Measurements from ENCODE around the gene DNAH11.
"Not testable (repeated sequence)": the region's sequence is repeated elsewhere in the genome, so short reads cannot be mapped to it uniquely, and the experiment has no call there.

The DNAH11 gene

DNA sequence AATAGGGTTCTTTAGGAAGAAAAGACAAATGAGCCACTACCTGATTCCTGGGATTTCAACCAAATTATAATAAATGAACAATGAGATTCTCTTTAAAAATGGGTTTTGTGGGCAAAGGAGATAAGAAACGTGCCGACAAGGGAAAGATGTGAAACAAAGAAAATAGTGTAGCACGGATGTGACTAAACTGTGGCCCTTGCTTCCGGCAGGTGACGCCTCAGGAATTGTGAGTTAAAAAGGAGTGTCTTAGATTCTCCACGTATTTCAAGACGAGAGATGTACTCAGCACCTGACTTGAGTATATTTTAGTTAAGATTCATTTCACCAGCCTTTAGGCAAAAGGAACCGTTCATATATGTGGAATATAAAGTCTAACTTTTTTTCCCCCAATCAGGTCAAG is 75.9 kb downstream of the DNAH11 start:
- no peak for DNase-seq

DNA sequence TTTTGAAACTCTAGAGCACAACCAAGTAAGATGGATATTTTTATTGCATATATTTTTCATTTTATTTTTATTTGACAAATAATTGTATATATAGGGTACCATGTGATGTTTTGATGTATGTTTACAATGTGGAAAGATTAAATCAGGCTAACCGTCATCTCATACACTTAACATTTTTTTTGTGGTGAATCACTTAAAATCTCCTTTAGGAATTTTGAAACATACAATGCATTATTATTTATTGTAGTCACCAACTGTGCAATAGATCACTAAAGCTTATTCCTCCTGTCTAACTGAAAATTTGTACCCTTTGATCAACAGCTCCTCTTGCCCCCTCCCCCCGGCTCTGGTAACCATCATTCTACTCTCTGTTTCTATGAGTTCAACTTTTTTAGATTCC is 77.2 kb downstream of the DNAH11 start:
- no peak for DNase-seq

DNA sequence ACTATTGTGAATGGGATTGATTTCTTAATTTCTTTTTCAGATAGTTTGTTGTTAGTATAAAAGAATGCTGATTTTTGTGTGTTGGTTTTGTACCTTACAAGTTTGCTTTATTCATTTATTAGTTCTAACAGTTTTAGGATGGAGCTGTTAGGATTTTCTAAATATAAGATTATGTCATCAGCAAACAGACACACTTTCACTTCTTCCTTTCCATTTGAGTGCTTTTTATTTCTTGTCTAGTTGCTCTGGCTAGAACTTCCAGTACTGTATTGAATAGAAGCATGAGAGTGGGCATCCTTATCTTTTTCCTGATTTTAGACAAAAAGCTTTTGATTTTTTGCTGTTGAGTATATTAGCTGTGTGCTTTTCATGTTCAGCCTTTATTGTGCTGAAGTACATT is 81.5 kb downstream of the DNAH11 start:
- DNase-seq, result no peak

DNA sequence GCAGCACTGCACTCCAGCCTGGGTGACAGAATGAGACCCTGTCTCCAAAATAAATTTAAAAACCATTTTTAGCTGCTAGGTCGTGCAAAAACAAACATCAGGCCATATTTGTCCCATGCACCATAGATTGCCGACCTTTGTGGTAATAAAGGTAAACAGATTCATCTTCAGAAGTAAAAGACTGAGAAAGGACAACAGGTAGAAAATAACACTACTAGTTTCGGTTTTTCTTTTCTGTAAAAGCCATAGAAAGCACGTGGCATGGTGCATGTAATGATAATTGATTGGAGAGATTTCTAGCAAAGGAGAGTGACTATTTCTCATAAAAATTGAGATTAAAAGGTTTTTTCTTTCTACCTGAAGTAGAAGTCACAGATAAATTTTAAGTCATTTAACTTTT is 93.9 kb downstream of the DNAH11 start:
- no peak for DNase-seq

DNA sequence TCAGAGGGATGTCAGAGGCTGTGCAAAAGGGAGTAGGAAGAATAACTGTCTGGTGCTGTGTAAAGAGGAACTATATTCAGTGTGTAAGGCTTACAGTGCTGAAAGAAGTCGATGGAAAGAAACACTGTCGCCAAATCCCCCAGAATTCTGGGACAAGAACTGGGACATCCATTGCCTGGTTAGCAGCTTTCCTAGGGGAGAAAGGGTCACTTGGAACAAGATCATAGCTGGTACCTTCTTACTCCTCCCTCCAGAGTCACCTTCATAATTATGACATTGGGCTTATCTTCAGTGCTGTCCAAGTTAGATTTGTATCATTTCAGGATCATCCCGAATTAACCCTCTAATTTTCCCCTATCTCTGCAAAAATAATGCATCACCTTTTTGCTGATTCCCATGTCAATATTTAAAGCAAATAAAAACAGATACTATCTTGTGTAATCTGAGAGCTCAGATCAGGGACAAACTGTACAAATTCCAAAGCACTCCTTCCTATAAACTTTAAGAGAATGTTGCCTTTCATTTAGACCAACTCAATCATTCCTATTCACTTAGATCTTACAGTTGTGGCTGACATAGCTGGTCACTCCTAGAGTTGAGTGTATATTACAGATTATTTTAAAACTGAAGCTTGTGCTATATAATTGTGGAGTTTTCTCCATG is 96.5 kb downstream of the DNAH11 start:
- no peak for DNase-seq

DNA sequence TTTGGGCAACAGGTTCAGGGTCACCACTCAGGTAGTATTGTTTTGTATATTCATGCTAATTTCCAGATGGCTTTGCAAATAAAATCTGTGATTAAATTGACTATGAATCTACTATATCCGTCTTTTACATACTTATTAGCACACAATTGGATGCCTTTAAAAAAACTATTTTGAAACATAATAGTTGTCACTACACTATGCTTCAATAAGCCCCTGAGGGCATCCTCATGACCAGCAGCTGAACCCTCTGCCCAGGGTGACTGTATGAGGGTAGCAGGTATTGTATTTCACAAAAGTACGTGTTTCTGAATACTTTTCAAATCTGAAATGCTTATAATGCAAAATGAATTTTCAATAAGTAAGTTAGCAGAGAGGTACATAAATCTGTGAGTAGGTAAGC is 97.3 kb downstream of the DNAH11 start:
- DNase-seq, result no peak

DNA sequence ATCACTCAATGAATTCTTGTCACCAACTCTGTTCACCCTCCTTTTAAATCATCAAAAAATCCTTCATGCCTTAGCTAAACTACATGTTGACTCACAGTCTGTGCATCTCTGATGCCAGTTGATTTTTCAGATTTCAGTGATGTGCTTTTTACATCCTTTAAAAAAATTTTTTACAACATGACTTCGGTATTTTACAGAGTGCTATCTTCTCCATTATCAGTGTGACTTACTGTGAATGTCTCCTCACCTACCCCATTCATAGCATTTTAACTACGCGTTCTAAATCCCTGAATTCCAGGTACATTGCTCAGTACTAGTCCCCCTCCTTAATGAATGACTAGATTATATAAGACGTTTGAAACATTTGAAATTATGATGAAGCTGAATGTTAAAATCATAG is 98.7 kb downstream of the DNAH11 start:
- no peak for DNase-seq

DNA sequence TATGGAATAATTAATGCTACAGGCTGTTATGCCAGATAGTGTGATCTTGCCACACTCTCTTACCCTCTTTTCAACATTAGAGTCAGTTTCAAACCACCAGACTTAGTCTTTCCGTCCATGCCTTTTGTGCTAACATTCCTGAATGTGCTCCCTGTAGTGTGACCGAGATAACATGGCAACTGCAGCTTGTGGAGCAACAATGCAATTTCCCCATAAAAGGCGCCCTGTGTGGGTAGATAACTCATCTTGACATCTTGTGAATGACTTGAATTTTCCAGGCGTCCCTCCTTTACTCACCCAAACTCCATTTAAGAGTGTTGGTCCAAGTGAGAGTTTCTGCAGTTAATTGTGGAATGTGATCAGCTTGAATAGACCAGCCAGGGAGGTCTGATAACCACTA is 99.6 kb downstream of the DNAH11 start:
- DNase-seq, result no peak

DNA sequence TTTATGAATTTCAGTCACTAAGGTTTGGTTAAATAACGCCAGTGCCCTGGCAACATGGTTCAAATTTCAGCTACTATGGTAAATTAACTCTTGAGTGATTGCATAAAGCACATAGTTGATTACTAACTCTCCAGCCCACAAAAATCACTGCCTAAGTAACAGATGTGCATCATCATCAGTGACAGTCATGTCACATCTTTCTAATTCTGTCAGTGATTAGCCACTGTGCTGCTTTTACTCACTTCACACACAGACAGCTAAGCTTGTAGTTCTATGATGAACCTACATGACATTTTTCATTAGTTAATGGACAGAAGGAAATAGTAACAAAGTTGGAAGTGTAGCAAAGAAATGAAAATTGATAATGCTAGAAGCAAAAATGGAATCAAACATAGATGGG is 108.9 kb downstream of the DNAH11 start:
- DNase-seq, result no peak

DNA sequence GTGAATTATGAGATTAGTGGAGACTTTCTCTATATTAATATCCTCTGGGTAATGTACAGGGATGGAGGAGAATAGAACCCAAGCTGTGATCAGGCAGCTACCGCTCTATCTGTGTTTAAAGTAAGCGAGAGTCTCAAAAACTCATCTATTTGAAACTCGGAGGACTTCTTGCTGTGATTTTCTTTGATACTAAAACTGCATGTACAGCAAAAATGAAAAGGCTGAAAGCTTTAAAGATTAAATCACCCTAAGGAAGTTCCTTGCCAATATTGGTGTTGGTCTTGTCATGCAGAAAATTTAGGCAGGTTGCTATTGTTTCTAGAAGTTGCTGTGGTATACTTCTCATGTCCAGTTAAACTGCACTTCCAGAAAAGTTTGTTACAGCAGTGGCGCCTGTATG is 110.8 kb downstream of the DNAH11 start:
- DNase-seq, result no peak

DNA sequence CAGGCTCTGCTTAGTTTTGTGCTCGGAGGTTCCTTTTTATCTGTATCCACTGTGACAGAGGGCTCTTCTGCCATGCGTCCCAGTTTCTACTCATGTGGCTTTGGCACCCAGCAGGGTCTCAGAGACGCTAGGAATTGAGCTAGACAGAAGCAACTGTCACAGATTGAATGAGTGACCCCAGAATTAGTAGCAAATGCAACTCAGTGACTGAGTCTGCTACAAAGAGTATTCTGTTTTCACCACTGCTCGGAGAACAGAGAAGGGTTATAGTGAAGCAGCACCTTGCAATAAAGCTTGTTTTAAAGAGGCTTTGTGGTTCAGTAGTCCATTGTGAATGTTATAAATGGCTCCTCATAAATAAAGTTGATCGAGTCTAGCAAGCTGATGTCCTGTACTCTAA is 113.2 kb downstream of the DNAH11 start:
- no peak for DNase-seq

DNA sequence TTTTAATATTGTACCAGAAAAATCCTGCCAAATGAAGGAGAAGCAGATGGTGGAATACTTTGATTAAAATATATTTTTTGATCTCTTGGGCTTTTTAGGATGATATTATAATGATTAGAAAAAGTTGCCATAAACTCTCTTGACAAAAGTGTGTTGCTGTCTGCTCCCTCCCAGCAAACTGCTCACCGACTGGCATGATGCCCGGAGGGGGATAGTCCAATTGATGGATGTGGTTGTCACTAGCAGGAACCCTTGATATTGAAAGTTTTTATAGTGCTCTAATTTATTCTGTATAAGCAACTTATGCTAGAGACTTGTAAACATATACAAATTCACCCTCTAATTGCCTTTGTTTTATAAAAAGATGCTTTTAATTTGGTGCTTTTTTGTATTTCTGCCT is 114.0 kb downstream of the DNAH11 start:
- no peak for DNase-seq

DNA sequence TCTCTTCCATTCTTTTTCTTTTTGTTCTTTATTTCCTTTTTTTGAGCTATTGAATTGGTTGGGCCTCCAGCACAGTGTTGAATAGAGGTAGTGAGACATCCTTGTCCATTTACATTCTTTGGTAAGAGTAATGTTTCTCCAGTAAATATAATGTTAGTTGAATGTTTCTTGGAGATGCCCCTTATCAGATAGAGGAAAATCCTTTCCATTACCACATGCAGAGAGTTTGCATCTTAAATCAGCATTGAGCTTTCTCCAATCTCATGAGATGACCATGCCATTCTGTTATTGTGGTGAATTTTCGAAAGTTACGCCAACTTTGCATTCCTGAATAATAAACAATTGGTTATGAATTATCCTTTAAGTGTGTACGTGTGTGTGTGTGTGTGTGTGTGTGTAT is 127.7 kb downstream of the DNAH11 start:
- DNase-seq, result no peak

DNA sequence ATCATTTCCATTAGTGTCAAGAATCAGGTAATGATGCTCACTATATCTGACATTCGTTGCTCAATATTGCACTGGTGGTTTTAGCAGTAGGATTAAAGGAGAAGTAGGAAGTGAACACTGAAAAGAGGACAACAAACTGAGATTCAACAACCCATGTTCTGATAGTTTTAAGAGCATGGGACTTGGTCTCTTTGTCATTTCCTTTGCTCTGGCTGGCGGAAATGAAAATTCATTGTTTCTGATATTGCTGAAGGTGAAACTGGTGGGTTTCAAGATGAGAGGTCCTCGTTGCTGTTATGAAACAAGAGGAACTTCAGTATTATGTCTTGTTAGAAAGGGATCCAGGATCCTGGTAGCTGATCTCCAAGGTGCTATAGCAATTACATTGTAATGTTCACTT is 129.0 kb downstream of the DNAH11 start:
- no peak for DNase-seq

DNA sequence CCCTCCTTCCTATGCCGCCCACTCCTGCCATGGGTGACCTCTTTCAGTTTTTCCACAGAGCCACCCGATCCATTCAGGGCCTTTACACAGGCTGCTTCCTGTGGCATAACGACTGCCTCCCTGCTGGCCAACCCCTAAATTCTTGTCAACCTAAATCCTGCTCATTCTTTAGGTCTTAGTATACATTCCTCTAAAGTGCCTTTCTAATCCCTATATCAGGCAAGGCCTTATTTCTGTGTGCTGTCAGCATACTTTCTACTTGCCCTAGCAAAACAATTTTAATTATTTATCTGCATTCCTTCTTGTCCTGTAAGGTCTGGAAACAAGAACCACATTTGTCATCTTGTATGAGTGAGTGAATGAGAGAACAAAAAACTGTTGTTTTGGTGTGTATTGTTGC is 132.4 kb downstream of the DNAH11 start:
- no peak for DNase-seq

DNA sequence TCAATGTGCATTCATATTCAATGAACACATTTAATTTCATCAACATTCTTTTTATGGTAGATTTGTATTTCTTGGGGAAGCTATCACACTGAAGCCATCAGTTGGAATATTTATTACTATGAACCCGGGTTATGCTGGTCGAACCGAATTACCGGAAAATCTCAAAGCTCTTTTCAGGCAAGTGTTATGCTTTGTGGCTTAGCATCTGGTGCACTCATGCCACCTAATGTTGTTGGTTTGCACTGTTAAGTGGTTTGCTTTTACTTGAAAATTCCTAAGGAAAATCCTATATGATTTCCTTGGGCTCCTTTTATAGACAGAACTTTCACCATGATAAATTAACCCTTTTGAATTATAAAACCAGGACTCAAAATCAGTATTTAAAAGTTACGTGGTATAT is 147.9 kb downstream of the DNAH11 start:
- no peak for DNase-seq

DNA sequence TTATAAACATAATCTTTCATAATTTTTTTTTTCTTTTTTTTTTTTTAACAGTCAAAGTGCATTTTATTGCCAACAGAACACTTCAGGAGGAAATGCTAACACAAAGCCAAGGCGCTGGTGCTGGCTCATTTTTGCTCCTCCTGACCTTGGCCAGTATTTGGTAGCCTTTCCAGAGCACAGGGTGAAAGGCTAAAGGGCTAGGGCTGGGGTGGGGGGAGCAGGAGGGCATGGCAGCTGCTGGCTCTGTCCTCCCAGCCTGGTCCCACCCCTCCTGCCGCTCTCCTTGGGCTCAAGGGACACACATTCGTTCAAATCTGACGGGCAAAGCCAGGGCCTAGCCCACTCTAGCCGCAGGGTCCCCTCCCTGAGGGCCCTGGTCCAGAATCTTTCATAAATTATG is 148.3 kb downstream of the DNAH11 start:
- DNase-seq, result not testable (repeated sequence)

DNA sequence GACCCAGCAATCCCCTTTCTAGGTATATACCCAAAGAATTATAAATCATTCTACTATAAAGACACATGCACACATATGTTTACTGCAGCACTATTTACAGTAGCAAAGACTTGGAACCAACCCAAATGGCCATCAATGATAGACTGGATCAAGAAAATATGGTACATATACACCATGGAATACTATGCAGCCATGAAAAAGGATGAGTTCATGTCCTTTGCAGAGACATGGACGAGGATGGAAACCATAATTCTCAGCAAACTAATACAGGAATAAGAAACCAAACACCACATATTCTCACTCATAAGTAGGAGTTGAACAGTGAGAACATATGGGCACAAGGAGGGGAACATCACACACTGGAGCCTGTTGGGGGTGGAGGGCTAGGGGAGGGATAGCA is 157.7 kb downstream of the DNAH11 start:
- DNase-seq, result not testable (repeated sequence)

DNA sequence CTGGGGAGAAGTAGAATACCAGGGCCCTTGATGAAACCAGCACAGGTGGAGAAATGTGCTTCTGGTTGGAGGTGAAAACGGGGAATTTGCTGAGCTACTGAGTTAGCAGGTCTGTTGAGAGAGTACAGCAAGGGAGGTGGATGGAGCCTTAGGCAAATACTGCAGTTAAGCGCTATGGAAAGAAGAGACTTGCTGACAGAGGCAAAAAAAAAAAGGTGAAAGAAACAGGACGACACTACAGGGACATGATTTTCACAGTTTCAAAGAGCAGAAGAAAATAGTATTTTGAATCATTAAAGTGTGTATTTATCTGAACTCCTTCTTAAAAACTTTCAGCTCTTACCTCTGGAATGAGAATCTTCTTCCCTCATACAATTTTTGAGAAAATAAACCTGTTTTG is 159.5 kb downstream of the DNAH11 start:
- DNase-seq, result no peak

DNA sequence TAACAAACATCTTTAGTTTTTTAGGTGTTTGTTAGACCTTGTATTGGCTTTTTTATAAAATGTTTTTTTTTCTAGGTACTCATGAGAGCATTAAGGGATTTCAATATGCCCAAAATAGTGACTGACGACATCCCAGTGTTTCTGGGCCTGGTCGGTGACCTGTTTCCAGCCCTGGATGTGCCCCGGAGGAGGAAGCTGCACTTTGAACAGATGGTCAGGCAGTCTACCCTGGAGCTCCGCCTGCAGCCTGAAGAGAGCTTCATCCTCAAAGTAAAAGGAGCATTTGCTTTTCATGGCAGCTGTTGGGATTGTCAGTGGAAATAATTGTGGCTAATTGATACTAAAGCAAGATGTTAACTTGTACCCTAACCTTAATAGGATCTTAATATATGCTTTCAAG is 161.5 kb downstream of the DNAH11 start:
- no peak for DNase-seq

DNA sequence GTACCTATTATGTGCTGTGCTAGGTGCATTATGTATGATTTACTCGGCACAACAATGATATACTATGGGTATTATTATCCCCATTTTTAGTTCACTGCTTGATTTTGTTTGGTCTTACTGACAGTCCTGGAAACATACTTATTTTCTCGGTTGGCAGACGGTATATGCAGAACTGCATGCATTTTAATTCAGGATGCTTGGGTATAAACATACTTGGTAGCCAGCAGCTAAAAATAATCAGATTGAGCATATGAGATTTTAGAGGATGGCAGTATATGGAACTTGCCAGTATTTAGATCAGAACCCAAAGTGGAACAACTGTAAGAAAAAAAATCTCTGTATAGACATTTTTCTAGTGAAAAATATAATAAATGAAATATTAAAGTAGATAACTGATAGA is 163.3 kb downstream of the DNAH11 start:
- DNase-seq, result no peak

DNA sequence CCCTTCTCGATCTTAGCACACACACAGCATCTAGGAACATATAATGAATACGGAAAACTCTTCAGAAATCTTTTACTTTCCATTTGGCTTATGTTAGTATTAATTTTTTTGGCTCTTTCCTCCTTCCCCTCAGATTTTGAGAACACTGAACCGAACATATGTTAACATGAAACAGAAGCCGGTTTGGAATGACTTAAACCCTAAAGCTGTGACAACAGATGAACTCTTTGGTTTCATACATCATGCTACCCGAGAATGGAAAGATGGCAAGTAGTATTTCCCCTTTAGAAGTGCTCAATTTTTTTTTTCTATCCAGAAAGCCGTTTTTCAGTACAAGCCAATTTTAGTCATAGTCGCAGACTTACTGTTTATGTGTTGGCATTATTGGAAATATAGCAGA is 164.7 kb downstream of the DNAH11 start:
- no peak for DNase-seq

DNA sequence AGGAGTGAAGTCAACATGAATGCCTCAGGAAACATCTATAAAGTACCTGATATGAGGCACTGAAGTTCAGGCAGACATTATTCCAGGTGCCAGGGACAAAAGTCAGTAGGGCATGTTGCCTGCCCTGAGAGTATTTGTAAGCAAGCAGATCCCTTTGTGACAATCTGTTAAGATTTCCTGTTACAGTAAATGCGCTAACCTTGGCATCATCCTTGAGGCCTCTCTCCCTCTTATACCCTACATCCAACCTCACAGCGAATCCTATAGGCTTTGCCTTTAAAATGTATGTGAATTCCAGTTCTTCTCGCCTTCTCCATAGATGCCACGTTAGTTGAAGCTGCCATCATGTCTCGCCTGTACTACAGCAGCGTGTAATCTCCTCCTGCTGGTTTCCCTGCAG is 165.3 kb downstream of the DNAH11 start:
- no peak for DNase-seq

DNA sequence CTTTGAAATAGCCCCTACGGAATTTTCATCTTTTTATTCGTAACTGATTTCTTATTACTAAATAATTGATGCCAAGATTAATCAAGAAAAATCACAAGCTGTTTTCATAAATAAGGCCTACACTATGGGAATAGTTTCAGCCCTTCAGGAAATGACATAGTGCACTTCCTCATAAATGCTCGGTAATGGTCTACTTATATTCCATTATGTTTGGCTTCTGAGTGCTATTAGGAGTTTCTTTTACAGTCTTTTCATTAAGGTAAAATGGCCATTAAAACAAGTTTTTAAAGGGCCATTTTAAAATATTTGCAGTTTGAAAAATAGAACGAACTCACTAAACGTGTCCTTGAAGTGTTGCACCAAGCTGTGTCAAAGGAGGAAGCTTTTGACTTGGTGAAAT is 174.5 kb downstream of the DNAH11 start:
- no peak for DNase-seq

DNA sequence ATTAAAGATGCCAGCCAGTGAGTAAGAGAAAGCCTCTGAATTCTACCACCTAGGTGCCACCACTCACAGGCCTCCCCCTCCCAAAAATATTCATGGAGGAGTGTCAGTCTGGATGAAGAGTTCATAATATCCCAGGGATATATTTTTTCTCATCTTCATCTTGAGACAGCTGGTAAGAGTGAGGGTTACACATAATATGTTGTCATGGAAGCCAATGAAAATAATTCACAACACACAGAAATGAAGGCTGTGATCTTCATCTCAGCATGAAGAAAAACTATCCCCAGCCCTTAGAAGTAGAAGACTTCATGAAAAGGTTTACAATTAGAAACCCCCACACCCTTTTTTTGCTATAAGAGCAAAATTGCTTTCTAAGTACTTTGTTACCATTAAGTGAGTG is 175.6 kb downstream of the DNAH11 start:
- no peak for DNase-seq

DNA sequence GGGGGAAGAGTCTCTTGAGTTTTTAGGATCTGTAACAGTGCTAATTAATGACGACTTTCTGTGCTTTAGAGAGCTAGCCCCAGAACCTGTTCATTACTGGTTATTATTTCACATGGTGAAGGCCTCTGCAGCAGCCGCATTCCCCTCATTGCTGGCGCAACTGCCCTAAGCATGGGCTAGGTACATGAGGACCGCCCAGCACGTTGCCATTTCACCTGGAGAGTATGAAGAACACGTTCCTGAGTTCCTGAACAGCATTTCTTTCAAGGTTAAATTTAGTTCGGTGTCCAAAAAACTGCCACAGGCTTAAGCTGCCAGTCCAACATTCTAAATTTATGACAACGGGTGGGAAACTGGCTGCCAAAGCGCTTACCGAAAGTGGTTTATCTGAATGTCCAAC is 177.0 kb downstream of the DNAH11 start:
- no peak for DNase-seq

Data from NCI-H446 treated with DMSO at 0.1 percent for 48 hours (cell line).